HG02588 (cell line): ENCODE results near the gene MYDGF.

Experiments
- ATAC-seq: cut with Tn5 transposase; IDR thresholded peaks from one replicate; pipeline ENCODE4 v1.9.1; 2021; ENCODE audit warnings: mild to moderate bottlenecking, moderate library complexity; ENCODE audit not compliant: unreplicated experiment

The MYDGF gene

DNA sequence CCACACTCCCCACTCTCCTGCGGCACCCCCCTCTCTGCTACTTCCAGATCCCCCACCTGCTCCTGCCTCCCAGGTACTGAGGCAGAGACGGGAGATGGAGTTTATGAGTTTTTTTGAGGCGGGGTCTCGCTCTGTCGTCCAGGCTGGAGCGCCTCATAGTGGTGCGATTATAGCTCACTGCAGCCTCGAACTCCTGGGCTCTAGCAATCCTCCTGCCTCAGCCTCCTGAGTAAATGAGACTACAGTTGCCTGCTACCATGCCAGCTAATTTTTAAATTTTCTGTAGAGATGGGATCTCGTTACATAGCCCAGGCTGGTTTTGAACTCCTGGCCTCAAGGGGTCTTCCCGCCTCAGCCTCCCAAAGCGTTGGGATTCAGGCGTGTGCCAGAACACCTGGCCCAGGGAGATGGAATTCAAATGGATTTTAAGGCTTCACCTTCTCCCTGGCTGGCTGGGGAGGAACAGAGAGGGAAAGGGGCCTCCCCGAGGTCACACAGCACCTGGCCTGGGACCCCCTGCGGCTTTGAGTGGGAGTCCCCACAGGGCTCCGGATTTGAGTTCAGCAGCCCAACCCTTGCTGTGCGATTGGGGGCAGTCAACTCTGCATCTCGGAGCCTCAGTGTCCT lies 50.4 kb downstream of the MYDGF start:
- ATAC-seq, result no peak

- ATAC-seq, result no peak
Measured at GRCh38 chr19:4618019-4618418, 52.1 kb downstream of the MYDGF start.

DNA sequence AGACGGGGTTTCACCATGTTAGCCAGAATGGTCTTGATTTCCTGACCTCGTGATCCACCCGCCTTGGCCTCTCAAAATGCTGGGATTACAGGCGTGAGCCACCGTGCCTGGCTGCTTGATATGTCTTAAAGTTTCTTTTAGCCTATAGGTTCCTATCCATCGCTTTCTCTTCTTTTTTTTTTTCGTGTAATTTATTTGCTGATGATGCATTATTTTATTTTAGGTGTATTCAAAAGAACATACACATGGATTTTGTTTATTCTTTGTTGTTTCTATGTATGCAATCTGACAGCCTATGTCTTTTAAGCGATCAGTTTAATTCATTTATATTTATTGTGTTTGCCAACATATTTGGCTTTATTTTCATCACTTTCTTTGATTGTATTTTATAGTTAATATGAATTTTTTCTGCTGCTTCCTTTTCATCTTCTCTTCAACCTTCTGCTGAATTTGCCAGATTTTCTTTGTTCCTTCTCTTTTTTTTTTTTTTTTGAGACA lies 56.8 kb downstream of the MYDGF start:
- ATAC-seq, result no peak

- ATAC-seq, result no peak
Measured at GRCh38 chr19:4609878-4610511, 60.1 kb downstream of the MYDGF start.
